ENCODE measurements around the gene NUDT21.
"Not testable (repeated sequence)": the region's sequence is repeated elsewhere in the genome, so short reads cannot be mapped to it uniquely, and the experiment has no call there.

Gene NUDT21

DNA sequence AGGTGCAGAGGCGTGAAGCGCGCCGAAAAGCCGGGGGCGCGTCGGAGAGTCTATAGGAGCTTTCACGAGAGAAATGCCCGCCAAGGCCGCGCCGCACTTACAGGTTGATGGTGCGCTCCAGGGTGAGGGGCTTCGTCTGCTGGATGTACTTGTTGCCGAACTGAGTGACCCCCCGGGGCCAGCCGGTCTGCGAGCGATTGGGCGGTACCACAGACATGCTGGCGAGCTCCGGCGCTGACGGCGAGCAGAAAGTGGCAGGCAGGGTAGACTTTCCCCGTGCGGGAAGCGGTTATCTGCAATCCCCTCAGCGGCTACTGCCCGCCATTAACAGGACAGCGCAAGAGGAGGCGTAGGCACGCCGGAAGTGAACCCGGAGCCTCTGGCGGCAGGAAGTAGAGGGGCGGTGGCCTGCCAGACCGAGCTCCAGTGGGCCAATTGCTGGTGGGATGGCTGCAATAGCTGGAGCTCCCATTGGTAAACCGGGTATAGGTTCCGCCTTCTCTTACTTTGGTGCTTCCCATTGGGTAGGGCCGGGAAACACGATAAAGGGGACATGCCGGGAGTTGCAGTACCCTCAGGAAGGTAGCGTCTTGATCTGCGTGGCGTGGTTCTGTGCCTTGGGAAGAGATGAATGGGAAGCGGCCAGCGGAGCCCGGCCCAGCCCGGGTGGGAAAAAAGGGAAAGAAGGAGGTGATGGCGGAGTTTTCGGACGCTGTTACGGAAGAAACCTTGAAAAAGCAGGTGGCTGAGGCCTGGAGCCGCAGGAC, at the start of gene NUDT21, which contains the start of gene OGFOD1:
TSS of gene NUDT21 (minus strand) at position 347 of the 767 bp plus-strand sequence. CDS start at position 217, 130 bp downstream.
TSS of gene OGFOD1 (plus strand) at position 569 of the 767 bp plus-strand sequence. CDS start at position 628, 59 bp downstream.
- in situ Hi-C loops (cut with HindIII; ENCODE audit: low sequenced_read_pairs): no loop called here

DNA sequence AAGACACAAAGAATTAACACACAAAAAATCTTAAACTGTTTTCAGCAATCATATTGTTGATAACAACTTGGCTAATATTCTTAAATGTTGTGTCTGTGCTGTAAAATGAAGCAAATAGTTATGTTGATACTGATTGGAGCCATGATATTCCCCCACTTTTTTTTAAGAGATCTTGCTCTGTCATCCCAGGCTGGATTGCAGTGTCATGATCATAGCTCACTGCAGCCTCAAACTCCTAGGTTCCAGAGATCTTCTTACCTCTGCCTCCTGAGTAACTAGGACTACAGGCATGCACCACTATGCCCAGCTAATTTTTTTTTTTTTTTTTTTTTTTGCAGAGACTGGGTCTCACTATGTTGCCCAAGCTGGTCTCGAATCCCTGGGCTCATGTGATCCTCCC, 42.7 kb upstream of the NUDT21 start:
- in situ Hi-C loops (cut with HindIII; ENCODE audit: low sequenced_read_pairs): no loop called here

DNA sequence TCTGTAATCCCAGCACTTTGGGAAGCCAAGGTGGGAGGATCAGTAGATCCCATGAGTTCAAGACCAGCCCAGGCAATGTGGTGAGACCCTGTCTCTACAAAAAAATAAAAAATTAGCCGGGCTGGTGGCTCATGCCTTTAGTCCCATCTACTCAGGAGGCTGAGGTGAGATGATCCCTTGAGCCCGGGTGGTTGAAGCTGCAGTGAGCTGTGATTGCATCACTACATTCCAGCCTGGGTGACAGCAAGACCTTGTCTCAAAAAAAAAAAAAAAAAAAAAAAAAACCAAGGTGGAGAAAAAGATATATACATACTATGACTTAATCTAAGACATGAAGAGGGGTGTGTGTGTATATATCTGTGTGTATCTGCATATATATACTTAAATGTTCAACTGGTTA, 42.0 kb upstream of the NUDT21 start:
- in situ Hi-C loops (cut with HindIII; ENCODE audit: low sequenced_read_pairs): no loop called here

DNA sequence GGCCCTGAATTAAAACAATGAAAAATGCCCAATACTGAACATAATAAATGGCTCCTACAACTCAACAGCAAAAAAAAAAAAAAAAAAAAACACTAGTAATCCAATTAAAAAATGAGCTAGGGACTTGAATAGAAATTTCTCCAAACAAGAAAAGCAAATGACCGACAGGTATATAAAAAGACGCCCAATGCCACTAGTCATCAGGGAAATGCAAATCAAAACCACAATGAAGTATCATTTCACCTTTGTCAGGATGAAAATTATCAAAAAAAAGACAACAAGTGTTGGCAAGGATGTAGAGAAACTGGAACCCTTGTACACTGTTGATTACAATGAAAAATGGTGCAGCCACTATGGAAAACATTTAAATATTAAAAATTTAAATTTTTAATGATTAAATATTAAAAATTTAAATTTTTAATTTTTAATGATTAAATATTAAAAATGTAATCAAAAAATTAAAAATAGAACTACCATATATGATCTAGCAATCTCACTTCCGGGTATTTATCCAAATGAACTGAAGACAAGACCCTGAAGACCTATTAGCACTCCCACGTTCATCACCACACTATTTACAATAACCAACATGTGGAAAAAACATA, 40.6 kb upstream of the NUDT21 start:
- in situ Hi-C loops (cut with HindIII; ENCODE audit: low sequenced_read_pairs): no loop called here

DNA sequence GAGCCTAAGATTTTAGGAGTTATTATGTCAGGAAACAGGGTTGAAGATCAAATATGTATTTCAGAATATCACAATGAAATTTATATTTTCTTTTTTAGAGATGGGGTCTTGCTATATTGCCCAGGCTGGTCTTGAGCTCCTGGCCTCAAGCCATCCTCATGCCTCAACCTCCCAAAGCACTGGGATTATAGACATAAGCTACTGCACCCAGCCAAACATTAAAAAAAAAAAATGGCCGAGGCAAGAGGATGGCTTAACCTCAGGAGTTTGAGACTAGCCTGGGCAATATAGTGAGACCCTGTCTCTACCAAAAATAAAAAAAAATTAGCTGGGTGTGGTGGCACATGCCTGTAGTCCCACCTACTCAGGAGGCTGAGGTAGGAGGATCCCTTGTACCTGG, 37.7 kb upstream of the NUDT21 start:
- in situ Hi-C loops (cut with HindIII; ENCODE audit: low sequenced_read_pairs): not testable (repeated sequence)

DNA sequence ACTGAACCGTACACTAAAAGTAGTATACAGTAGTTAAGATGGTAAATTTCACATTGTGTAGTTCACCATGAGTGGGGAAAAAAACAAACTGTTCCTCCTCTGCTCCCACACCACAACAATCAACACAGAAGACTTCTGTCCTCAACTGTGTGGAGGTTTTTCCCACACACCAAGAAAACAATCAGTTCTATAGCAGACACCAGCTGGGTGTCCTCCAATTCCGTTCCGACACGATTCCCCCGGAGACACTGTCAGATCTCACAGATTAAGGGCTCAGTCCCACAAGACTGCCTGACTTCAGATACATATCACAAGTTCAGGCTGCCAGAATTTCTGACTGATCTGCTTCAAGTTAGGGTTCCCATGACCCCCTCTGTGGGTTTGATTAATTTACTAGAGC, 36.9 kb upstream of the NUDT21 start:
- in situ Hi-C loops (cut with HindIII; ENCODE audit: low sequenced_read_pairs): no loop called here

DNA sequence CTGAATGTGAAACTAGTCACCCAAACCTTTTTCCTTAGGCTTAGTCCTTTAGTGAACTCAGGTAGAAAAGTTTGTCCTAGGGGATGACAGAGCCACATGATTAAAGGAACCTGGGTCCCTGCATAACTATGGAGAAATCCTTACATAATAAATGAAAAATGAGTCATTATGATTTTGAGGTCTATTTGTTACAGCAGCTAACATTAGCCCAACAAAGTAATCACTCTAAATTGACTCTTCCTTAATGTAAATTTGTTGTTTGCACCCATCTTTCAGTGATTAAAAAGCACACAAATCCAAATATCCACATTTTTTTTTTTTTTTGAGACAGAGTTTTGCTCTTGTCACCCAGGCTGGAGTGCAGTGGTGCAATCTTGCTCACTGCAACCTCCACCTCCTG, 32.3 kb upstream of the NUDT21 start:
- in situ Hi-C loops (cut with HindIII; ENCODE audit: low sequenced_read_pairs): no loop called here

DNA sequence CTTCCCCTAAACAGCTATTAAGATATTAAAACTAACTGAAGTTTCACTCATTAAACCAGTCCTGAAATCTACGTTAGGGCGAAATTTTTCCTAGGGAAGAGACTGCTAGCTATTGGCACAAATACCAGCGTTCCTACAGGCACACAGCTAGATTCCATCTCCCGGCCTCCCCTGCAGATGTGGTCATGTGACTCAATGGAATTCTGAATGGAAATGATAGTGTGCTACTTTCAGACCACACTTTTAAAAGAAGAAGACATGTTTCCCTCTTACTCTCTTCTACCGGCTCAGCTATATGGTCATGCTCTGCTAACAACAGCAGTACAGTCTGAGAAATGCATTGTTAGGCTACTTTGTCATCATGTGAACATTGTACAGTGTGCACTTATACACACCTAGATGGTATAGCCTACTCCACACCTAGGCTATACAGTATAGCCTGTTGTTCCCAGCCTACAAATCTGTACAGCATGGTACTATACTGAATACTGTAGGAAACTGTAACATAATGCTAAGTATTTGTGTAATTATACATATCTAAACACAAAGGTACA, 31.6 kb upstream of the NUDT21 start:
- in situ Hi-C loops (cut with HindIII; ENCODE audit: low sequenced_read_pairs): no loop called here

DNA sequence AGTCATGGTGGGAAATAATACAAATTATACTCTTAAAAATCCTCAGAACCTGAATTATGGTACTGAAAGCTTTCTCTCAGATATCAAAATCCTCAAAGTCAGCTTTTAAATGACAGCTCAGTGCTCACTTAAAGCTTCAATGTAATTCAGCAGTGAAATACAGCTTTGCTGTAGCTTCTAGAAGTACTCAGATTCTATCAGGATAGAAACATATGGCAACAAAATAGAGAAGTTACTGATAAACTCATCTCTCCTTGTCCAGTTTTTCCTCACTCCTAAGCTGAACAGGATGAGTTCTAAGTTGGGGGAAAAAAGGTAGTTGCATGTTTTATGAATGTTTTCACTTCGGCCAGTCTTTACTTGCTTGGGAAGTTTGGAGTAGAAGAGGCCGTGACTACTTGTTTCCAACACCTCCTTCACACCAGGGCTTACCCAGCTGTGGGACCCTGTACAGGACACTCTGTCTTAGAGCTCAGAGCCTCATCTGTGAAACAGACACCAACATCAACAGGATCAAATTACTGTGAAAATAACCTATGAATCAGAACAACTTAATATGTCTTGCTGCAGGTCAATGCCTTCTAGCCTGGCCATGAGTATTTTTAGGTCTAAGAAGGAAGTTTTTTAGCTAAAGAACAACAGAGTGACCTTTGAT, 30.5 kb upstream of the NUDT21 start:
- in situ Hi-C loops (cut with HindIII; ENCODE audit: low sequenced_read_pairs): no loop called here

DNA sequence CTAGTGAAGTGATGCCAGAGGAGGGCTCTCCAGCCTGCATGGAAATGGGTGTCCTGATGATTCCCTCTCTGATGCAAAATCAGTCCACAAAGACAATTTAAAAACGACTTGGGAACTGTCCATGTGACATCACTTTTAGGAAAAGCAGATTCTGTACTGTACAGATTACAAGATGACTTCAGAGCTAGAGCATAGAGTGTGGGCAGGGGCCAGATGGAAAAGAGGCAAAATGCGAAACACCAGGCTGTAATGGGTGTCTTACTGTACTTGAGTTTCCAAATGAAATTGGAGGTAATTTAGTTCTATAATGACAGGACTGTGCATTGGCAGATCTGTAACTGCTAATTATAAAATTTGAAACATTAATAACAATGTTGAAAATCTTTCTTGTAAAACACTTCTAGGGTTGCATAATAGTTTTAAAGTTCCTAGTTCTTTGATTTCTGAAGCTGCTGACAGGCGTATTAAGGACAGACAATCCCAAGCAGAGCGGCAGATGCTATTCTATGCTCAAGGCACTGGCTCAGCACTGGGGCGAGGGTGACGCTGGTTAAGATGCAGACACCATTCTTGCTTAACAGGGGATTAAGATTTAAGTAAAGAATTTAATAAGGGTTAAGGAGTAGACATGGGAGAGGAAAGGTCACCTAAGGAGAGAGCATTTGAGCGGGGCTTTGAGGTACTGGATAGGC, 29.8 kb upstream of the NUDT21 start:
- in situ Hi-C loops (cut with HindIII; ENCODE audit: low sequenced_read_pairs): no loop called here

DNA sequence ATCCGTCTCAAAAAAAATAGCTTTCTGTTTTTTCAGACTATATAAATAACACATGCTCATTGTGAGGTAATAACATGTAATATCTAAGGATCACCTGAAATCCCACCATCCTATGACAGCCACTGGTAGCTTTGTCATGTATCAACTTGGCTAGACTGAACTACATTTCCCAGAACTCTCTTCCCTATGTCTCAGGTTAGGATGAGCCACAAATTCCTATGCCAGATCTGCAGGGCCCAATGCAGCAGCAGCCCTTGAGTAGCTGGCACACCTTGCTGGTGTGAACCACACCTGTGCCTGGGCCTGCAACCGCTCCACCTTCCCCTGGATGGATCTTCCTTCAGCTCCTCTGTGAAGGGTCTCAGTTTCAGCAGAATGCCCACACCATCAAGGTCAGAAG, 28.3 kb upstream of the NUDT21 start:
- in situ Hi-C loops (cut with HindIII; ENCODE audit: low sequenced_read_pairs): no loop called here

DNA sequence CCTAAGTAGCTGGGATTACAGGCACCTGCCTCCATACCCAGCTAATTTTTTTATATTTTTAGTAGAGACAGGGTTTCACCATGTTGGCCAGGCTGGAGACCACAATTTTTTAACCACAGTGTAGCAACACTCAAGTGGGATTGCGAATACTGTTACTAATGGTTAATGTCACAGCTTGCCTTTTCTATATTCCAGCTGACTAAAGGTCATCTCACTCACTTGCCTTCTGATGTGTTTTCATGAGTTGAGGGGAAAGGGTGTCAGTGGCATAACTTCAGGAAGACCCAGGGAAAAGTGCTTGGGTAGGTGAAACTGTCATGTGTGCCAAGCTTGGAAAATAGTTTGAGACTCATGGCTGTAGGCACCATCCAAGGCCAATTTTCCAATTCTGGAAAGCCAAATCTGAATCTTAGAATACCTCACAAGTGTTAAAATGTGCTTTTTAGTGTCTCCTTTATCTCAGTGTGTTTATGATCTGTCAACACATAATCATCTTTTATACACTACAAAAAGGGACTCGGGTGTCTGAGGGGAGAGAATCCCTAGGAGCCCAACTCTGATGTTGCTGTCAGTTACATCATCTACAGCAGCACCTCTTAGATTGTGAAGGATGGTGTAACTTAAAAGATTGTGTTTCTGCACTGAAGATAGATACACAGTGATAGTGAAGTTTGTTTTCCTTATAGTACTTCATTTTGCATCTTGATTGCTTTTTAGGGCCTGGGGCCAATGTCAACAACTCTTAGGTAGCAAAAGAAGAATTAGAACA, 27.3 kb upstream of the NUDT21 start:
- in situ Hi-C loops (cut with HindIII; ENCODE audit: low sequenced_read_pairs): no loop called here

DNA sequence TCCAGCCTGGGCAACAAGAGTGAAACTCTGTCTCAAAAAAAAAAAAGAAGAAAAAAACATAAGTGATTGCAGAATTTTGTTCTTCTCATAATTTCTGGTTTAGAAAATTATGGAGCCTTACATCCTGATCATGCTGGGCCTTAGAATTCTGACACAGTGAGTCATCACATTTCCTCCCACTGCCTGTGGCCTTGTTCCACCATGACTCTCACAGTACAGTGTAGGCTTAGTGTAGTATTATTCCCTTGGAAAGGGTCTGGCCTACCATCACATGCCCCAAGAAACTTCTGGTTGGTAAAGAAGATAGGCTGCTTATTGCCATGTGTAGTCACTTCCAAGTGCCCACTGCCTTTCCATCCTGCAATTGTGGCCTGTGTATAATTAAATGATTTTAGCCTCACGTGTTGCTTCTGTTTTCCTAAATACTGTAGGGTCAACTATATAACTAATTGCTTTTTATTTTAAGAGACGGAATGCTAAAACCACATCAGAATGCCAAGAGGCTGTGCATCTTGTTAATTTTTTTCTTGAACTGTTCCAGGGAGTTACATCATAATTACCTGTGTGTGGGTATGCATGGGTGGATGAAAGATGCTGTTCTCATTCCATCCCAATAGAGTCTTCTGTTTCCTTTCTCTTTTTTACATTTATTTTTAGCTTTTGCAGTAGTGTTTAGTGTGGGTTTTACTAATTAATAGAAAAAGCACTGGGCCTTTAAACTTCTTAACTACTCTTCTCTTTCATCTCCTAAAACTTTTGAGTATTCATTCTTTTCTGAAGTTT, 26.2 kb upstream of the NUDT21 start:
- in situ Hi-C loops (cut with HindIII; ENCODE audit: low sequenced_read_pairs): no loop called here

DNA sequence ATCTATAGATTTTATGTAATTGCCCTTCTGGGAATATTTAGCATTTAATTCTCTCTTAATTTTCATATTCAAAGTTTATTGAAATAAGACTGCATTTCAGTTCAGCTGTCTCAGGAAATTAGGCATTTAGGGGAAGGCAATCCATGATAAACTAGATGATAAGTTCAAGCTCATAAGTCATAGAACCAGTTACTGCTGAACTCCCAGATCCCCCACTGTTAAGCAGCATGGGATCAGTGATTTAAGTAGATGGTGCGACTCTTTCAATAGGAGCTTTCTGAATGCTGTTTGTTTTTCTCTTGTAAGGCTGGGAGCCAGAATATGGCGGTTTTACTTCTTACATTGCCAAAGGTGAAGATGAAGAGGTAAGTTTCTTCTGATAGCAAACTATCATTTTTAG, 24.1 kb upstream of the NUDT21 start:
- in situ Hi-C loops (cut with HindIII; ENCODE audit: low sequenced_read_pairs): no loop called here

DNA sequence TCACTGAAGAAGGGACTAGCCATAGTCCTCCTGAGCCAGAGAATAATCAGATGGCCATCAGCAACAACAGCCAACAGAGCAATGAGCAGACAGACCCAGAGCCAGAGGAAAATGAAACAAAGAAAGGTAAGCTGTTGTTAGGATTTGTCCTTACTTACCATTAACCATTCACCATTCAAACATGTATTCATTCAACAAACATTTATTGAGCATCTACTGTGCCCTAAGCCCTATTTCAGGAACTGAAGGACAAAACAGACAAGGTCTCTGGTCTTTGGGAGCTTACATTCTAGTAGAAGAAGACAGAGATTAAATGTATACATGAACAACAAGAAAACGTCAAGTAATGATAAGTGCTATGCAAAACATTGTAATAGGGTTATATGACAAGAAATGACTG, 19.5 kb upstream of the NUDT21 start:
- in situ Hi-C loops (cut with HindIII; ENCODE audit: low sequenced_read_pairs): no loop called here

DNA sequence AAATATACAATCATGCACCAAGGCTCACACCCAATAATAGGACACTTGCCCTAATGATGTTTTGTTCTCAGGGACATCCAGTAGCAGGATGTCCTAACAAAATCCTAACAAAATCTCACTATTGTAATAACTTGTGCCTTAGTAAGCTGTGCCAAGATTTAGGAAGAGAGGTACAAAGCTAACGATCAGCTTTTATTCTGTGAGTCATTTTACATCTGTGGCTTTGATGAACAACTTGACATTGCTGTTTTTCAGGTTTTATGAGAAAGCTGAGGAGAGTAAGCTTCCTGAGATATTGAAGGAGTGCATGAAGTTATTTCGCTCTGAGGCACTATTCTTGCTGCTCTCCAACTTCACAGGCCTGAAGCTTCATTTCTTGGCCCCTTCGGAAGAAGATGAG, 19.1 kb upstream of the NUDT21 start:
- in situ Hi-C loops (cut with HindIII; ENCODE audit: low sequenced_read_pairs): no loop called here

DNA sequence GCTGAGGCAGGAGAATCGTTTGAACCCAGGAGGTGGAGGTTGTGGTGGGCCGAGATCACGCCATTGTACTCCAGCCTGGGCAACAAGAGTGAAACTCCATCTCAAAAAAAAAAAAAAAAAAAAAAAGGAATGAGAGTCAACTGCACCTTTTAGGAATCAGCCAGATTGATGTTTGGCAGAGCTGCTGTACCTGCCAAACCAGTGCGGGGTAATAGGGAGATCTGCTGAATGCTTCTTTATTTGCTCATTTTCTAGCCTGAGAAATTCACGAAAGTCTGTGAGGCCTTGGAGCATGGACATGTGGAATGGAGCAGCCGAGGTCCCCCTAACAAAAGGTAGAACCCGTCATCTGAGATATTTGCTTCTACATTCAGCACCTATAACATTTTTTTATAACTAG, 18.6 kb upstream of the NUDT21 start:
- in situ Hi-C loops (cut with HindIII; ENCODE audit: low sequenced_read_pairs): no loop called here

DNA sequence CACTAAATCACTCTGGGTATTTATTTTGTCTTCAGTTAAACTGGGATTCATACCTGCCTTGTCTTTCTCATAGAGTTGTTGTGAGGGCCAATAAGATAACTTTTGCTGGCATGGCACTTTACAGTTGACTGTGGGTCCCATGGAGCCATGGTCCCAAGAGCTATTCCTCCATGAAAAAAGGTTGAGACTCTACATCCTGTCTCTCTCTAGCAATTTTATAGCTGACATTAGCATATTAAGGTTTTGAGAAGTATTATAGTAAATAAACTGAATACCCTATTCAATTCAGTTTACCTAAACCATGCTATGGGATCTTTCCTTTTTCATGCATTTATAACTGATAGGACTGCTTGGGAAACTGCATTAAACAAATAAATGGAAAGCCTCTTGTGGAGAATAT, 17.7 kb upstream of the NUDT21 start:
- in situ Hi-C loops (cut with HindIII; ENCODE audit: low sequenced_read_pairs): no loop called here

DNA sequence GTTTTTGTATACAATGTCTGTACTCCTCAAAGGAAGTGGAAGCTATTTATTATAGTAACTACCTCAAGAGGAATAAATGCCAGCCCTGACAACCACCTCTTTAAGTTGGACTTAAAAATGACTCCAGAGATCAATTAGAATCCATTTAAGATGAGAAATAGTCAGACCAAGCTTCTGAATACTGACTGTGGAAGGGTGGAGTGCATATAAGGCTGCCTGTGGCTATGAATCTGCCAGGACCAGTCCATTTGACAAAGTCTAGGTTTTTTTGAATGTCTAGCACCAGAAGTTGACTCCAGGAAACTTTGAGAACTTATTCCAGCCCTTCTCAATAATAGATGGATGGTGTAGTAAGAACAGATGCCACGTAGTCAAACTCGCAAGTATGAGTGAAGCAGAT, 15.2 kb upstream of the NUDT21 start:
- in situ Hi-C loops (cut with HindIII; ENCODE audit: low sequenced_read_pairs): no loop called here

DNA sequence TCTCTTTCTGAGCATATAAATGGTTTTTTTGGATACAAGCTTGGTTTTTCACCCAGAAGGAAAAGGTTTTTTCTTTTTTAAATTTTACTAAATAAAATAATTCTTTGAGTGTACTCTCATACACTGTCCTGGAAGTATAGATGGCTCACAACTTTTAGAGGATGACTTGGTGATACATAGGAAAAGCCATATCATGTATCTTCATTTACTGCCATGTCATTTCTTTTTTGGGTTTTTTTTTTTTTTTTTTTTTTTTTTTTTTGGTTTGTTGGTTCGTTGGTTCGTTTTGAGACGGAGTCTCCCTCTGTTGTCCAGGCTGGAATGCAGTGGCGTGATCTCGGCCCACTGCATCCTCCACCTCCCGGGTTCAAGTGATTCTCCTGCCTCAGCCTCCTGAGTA, 12.0 kb upstream of the NUDT21 start:
- in situ Hi-C loops (cut with HindIII; ENCODE audit: low sequenced_read_pairs): no loop called here
